Hematopoietic multipotent progenitor cell treated with erythropoietin and hydrocortisone succinate and interleukin-3 and kit ligand, for 6 days (in vitro differentiated cells): ENCODE measurements around the gene HP1BP3.

Source experiments
- DNase-seq: peaks from one replicate; pipeline ENCODE4 v3.0.0-alpha.2; 2015

Gene HP1BP3

GRCh38 chr1:20710469-20711284, 76.4 kb downstream of the HP1BP3 start:
- DNase-seq: no peak

GRCh38 chr1:20709868-20710267, 77.2 kb downstream of the HP1BP3 start:
- no peak for DNase-seq

GRCh38 chr1:20708891-20709290, 78.2 kb downstream of the HP1BP3 start:
- DNase-seq: no peak

GRCh38 chr1:20708057-20708456, 79.0 kb downstream of the HP1BP3 start:
- DNase-seq: no peak

GRCh38 chr1:20706841-20707240, 80.3 kb downstream of the HP1BP3 start:
- no peak for DNase-seq

- DNase-seq: no peak
Measured at GRCh38 chr1:20705203-20705755, 81.8 kb downstream of the HP1BP3 start.

- no peak for DNase-seq
Measured at GRCh38 chr1:20704390-20705202, 82.5 kb downstream of the HP1BP3 start.

GRCh38 chr1:20703124-20703756, 83.9 kb downstream of the HP1BP3 start:
- no peak for DNase-seq

GRCh38 chr1:20702416-20702815, 84.7 kb downstream of the HP1BP3 start:
- DNase-seq: peak; percentile 45

GRCh38 chr1:20701847-20702246, 85.3 kb downstream of the HP1BP3 start:
- no peak for DNase-seq

GRCh38 chr1:20701446-20701845, 85.7 kb downstream of the HP1BP3 start:
- DNase-seq: no peak

GRCh38 chr1:20700636-20701215, 86.4 kb downstream of the HP1BP3 start:
- DNase-seq: no peak

GRCh38 chr1:20699558-20699957, 87.5 kb downstream of the HP1BP3 start:
- DNase-seq: no peak

- no peak for DNase-seq
Measured at GRCh38 chr1:20698195-20698910, 88.8 kb downstream of the HP1BP3 start.

- DNase-seq: no peak
Measured at GRCh38 chr1:20697563-20697962, 89.5 kb downstream of the HP1BP3 start.

- peak; percentile 93 for DNase-seq
Measured at GRCh38 chr1:20696397-20697333, 90.4 kb downstream of the HP1BP3 start.

- DNase-seq: no peak
Measured at GRCh38 chr1:20695515-20695914, 91.6 kb downstream of the HP1BP3 start.

GRCh38 chr1:20693623-20694022, 93.5 kb downstream of the HP1BP3 start:
- DNase-seq: no peak
